Trophoblast cell (in vitro differentiated cells and primary cell): Measurements from ENCODE around the gene ENOSF1.
"Not testable (repeated sequence)": the region's sequence is repeated elsewhere in the genome, so short reads cannot be mapped to it uniquely, and the experiment has no call there.

Experiments used
- DNase-seq, 2 donors: peaks; one replicate each; pipeline ENCODE4 v3.0.0-alpha.2; 2016
- H2AFZ ChIP-seq: 2 replicates; pipeline ENCODE4 v1.6.1; 2013; ENCODE audit warnings: low read length, moderate library complexity, mild to moderate bottlenecking; ENCODE audit not compliant: insufficient read depth, poor library complexity
- H2AK5ac ChIP-seq: 2 replicates; pipeline ENCODE4 v1.6.1; 2013; ENCODE audit warnings: mild to moderate bottlenecking, low read length
- H2BK120ac ChIP-seq: 2 replicates; pipeline ENCODE4 v1.6.1; 2013; ENCODE audit warnings: low read length, mild to moderate bottlenecking, moderate library complexity; ENCODE audit not compliant: insufficient read depth, poor library complexity
- H2BK12ac ChIP-seq: 2 replicates; pipeline ENCODE4 v1.6.1; 2013; ENCODE audit warnings: mild to moderate bottlenecking, low read length, moderate library complexity
- H2BK5ac ChIP-seq: 2 replicates; pipeline ENCODE4 v1.6.1; 2013; ENCODE audit warnings: low read length, low read depth, moderate library complexity, mild to moderate bottlenecking; ENCODE audit not compliant: poor library complexity
- H3K14ac ChIP-seq: 2 replicates; pipeline ENCODE4 v1.6.1; 2013; ENCODE audit warnings: mild to moderate bottlenecking, low read length
- H3K18ac ChIP-seq: 2 replicates; pipeline ENCODE4 v1.6.1; 2013; ENCODE audit warnings: mild to moderate bottlenecking, low read length
- H3K23ac ChIP-seq: 2 replicates; pipeline ENCODE4 v1.6.1; 2013; ENCODE audit warnings: low read length
- H3K27ac ChIP-seq: 2 replicates; pipeline ENCODE4 v1.5.1; 2013; ENCODE audit warnings: low read depth, mild to moderate bottlenecking, inconsistent platforms, low read length, moderate library complexity
- H3K27me3 ChIP-seq: 2 replicates; pipeline ENCODE4 v1.6.1; 2013; ENCODE audit warnings: inconsistent platforms, mild to moderate bottlenecking, low read length, moderate library complexity; ENCODE audit not compliant: insufficient read depth
- H3K36me3 ChIP-seq, 2 experiments: 1 replicate in 1 of 2; 2 replicates in 1 of 2; pipeline ENCODE4 v1.6.1; 2013; ENCODE audit warnings: low read length in 2 of 2, mild to moderate bottlenecking in 2 of 2, moderate library complexity in 1 of 2; ENCODE audit not compliant: insufficient read depth in 2 of 2, control insufficient read depth in 1 of 2
- H3K4ac ChIP-seq: 2 replicates; pipeline ENCODE4 v1.6.1; 2013; ENCODE audit warnings: low read depth, mild to moderate bottlenecking, low read length, moderate library complexity
- H3K4me1 ChIP-seq, 2 experiments: 1 replicate in 1 of 2; 2 replicates in 1 of 2; pipeline ENCODE4 v1.6.1; 2013; ENCODE audit warnings: low read length in 2 of 2, mild to moderate bottlenecking in 2 of 2, moderate library complexity in 1 of 2; ENCODE audit not compliant: insufficient read depth in 2 of 2, control insufficient read depth in 1 of 2
- H3K4me2 ChIP-seq: 2 replicates; pipeline ENCODE4 v1.6.1; 2013; ENCODE audit warnings: inconsistent platforms, mild to moderate bottlenecking, low read length, moderate library complexity
- H3K4me3 ChIP-seq: 2 replicates; pipeline ENCODE4 v1.5.1; 2013; ENCODE audit warnings: mild to moderate bottlenecking, low read depth, low read length, inconsistent platforms
- H3K79me1 ChIP-seq: one replicate; pipeline ENCODE4 v1.6.1; 2013; ENCODE audit warnings: low read length
- H3K79me2 ChIP-seq: 2 replicates; pipeline ENCODE4 v1.6.1; 2013; ENCODE audit warnings: low read length, mild to moderate bottlenecking; ENCODE audit not compliant: control insufficient read depth, insufficient read depth, poor library complexity
- H3K9ac ChIP-seq: 2 replicates; pipeline ENCODE4 v1.6.1; 2013; ENCODE audit warnings: mild to moderate bottlenecking, low read length
- H3K9me3 ChIP-seq: 2 replicates; pipeline ENCODE4 v1.6.1; 2013; ENCODE audit warnings: low read depth, mild to moderate bottlenecking, control low read depth, inconsistent platforms, low read length; ENCODE audit not compliant: insufficient read depth
- H4K12ac ChIP-seq: 2 replicates; pipeline ENCODE4 v1.6.1; 2013; ENCODE audit warnings: low read depth, mild to moderate bottlenecking, low read length, moderate library complexity
- H4K8ac ChIP-seq: 2 replicates; pipeline ENCODE4 v1.6.1; 2013; ENCODE audit warnings: low read depth, mild to moderate bottlenecking, low read length, moderate library complexity
- H4K91ac ChIP-seq: one replicate; pipeline ENCODE4 v1.6.1; 2013; ENCODE audit warnings: low read depth, mild to moderate bottlenecking, low read length, moderate library complexity
- WGBS: extraction: QIAGEN DNeasy Blood & Tissue Kit; methylation state at CpG from one replicate; pipeline ENCODE4 v1.1.7; 2013; ENCODE audit warnings: missing lambda C conversion rate; ENCODE audit not compliant: insufficient read length, insufficient coverage; ENCODE audit errors: extremely low coverage; 5-methylcytosine and 5-hydroxymethylcytosine counted together

Gene ENOSF1

DNA sequence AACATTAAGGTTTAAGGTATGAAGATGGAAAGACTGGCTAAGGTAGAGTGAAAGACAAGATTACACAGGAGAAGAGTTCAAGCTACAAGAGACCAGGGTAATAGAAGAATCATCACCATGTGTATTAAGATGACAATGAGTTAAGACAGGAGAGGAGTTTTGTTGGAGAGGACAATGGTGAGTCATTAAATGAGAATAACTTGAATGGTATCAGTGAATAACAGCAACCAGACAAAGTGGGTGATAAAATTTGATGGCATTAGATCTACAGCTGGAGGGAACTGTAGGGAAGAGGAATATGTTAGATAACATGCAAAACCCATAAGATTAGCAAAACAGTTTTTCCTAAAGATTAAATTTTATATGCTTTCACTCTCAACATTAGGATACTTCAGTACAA lies 18.8 kb upstream of the ENOSF1 start:
- no peak overlapping the region for H4K91ac ChIP-seq
- no peak overlapping the region for H2AK5ac ChIP-seq
- H3K36me3 ChIP-seq, result peaks cover 12% of the 10 kb centered on the region in 2 experiments
- no peaks in the 10 kb centered on the region for H3K9me3 ChIP-seq
- no peak overlapping the region for H3K4me3 ChIP-seq
- no peaks in the 10 kb centered on the region for H3K79me2 ChIP-seq
- no peak overlapping the region for H3K23ac ChIP-seq
- no peak overlapping the region for H3K9ac ChIP-seq
- no peak overlapping the region for H4K8ac ChIP-seq
- no peaks in the 10 kb centered on the region for H3K79me1 ChIP-seq
- H2BK12ac ChIP-seq, result no peak overlapping the region
- H2BK5ac ChIP-seq, result no peak overlapping the region
- no peak overlapping the region for H3K18ac ChIP-seq
- no peak for DNase-seq
- H3K14ac ChIP-seq, result no peak overlapping the region
- no peak overlapping the region for H2AFZ ChIP-seq
- no peak overlapping the region for H3K27ac ChIP-seq
- H3K27me3 ChIP-seq, result no peaks in the 10 kb centered on the region
- no peak overlapping the region for H3K4me2 ChIP-seq
- H3K4ac ChIP-seq, result no peak overlapping the region
- H2BK120ac ChIP-seq, result no peak overlapping the region
- no peak overlapping the region for H4K12ac ChIP-seq
- H3K4me1 ChIP-seq, result no peaks in the 10 kb centered on the region

DNA sequence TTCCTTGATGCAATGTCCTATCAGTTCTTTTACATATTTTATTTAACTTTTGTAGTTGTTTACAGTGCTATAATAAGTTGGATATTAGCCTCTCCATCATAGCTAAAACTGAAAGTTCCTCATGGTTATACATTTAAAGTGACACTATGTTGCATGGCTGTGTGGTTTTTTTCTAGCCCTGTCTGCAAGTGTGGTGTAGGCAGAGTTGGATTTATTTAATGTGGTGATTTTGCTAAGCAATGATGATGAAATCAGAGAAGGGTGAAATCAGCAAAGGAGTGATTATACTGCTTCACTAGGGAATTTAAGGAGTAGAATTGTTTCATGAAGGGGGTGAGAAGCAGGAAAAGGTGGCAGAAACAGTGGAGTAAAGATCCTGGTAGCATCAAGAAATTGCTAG lies 18.3 kb upstream of the ENOSF1 start:
- Histone ChIP-seq H2BK5ac (no peak overlapping the region), H3K79me1 (no peaks in the 10 kb centered on the region), H2AFZ (no peak overlapping the region), H3K27me3 (no peaks in the 10 kb centered on the region), H3K79me2 (no peaks in the 10 kb centered on the region), H3K4me3 (no peak overlapping the region), H3K23ac (no peak overlapping the region), H3K4me1 (no peaks in the 10 kb centered on the region), H3K9me3 (no peaks in the 10 kb centered on the region), H3K27ac (no peak overlapping the region), H3K18ac (no peak overlapping the region), H2BK12ac (no peak overlapping the region), H3K14ac (no peak overlapping the region), H3K9ac (no peak overlapping the region), H4K91ac (no peak overlapping the region), H4K8ac (no peak overlapping the region), H2AK5ac (no peak overlapping the region), H3K4me2 (no peak overlapping the region), H2BK120ac (no peak overlapping the region), H3K36me3 (peaks cover 8 to 9% of the 10 kb centered on the region in 2 experiments), H3K4ac (no peak overlapping the region), H4K12ac (no peak overlapping the region)
- no peak for DNase-seq

DNA sequence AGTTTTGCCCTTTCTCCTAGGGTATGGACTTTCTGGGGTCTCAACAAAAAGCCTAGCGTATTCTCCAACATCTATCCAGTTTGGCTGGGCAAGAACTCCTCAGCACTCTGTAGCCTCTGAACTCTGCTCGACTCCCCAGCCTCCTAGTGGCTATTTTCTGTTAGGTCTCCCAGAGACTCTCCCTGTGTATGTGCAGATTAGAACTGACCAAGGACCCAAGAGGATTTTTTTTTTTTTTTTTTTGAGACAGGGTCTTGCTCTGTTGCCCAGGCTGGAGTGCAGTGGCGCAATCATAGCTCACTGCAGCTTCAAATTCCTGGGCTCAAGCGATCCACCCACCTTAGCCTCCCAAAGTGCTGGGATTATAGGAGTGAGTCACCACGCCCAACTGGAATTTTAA lies 17.7 kb upstream of the ENOSF1 start:
- H3K23ac ChIP-seq, H3K27me3 ChIP-seq, H3K4me3 ChIP-seq, H2BK120ac ChIP-seq, H4K8ac ChIP-seq, H3K4ac ChIP-seq, H3K4me2 ChIP-seq, H3K9ac ChIP-seq, H2AK5ac ChIP-seq, H3K4me1 ChIP-seq, H2BK12ac ChIP-seq, H3K79me2 ChIP-seq, H3K14ac ChIP-seq, H4K12ac ChIP-seq, H2AFZ ChIP-seq, H4K91ac ChIP-seq, H2BK5ac ChIP-seq, H3K9me3 ChIP-seq, H3K36me3 ChIP-seq, H3K27ac ChIP-seq, H3K18ac ChIP-seq, H3K79me1 ChIP-seq: not testable (repeated sequence)
- WGBS, result no CpG with 5 or more reads among the region's 5 CpGs
- DNase-seq, result peak in 1 of 2 donors; percentile 30

DNA sequence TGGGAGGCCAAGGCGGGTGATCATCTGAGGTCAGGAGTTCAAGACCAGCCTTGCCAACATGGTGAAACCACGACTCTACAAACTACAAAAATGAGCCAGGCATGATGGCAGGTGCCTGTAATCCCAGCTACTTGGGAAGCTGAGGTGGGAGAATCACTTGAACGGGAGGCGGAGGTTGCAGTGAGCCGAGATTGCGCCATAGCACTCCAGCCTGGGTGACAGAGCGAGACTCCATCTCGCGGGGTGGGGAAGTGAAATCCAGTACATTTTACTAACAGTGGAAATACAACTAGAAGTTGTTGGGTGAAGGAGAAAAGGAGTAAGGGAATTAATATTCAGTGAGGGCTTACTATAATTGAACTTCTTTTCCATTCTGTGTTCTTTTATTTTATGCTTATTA lies 13.2 kb upstream of the ENOSF1 start:
- Histone ChIP-seq H4K12ac (no peak overlapping the region), H3K4me3 (no peak overlapping the region), H2BK120ac (no peak overlapping the region), H3K27me3 (no peaks in the 10 kb centered on the region), H3K79me2 (no peaks in the 10 kb centered on the region), H2AK5ac (no peak overlapping the region), H3K4ac (no peak overlapping the region), H3K79me1 (no peaks in the 10 kb centered on the region), H4K91ac (no peak overlapping the region), H2BK5ac (no peak overlapping the region), H3K4me2 (no peak overlapping the region), H3K36me3 (peaks cover 2 to 5% of the 10 kb centered on the region in 2 experiments), H2AFZ (no peak overlapping the region), H2BK12ac (no peak overlapping the region), H3K9me3 (no peaks in the 10 kb centered on the region), H3K27ac (no peak overlapping the region), H3K23ac (no peak overlapping the region), H3K9ac (no peak overlapping the region), H3K14ac (no peak overlapping the region), H3K18ac (no peak overlapping the region), H4K8ac (no peak overlapping the region), H3K4me1 (no peaks in the 10 kb centered on the region)
- no CpG with 5 or more reads among the region's 9 CpGs for WGBS
- no peak for DNase-seq
